Endothelial cell (in vitro differentiated cells): ENCODE data around the gene LIX1. TPM values are rescaled to one million over a fixed set of nuclear protein-coding genes. Genes with fewer than 3 reads are reported as not detected.
"Not testable (repeated sequence)": the region's sequence is repeated elsewhere in the genome, so short reads cannot be mapped to it uniquely, and the experiment has no call there.

Experiments used
- DNase-seq: peaks from one replicate; pipeline ENCODE4 v3.0.0; 2021; ENCODE audit warnings: low spot score
- H3K27ac Mint-ChIP-seq: one replicate; pipeline ENCODE4 v1.8.0; 2021; ENCODE audit warnings: mixed read lengths, inconsistent platforms; ENCODE audit not compliant: unreplicated experiment
- H3K27me3 Mint-ChIP-seq: one replicate; pipeline ENCODE4 v1.8.0; 2021; ENCODE audit warnings: mild to moderate bottlenecking, moderate library complexity, mixed read lengths, inconsistent platforms; ENCODE audit not compliant: unreplicated experiment
- H3K36me3 Mint-ChIP-seq: one replicate; pipeline ENCODE4 v1.8.0; 2021; ENCODE audit warnings: mild to moderate bottlenecking, low read depth, mixed read lengths, inconsistent platforms; ENCODE audit not compliant: unreplicated experiment
- H3K4me1 Mint-ChIP-seq: one replicate; pipeline ENCODE4 v1.8.0; 2021; ENCODE audit warnings: mild to moderate bottlenecking, mixed read lengths, inconsistent platforms; ENCODE audit not compliant: unreplicated experiment
- H3K4me3 Mint-ChIP-seq: one replicate; pipeline ENCODE4 v1.8.0; 2021; ENCODE audit warnings: mild to moderate bottlenecking, mixed read lengths, inconsistent platforms; ENCODE audit not compliant: unreplicated experiment
- H3K9me3 Mint-ChIP-seq: one replicate; pipeline ENCODE4 v1.8.0; 2021; ENCODE audit warnings: mixed read lengths, inconsistent platforms; ENCODE audit not compliant: unreplicated experiment
- CTCF ChIP-seq: fragments of 200-600 bp; sonication (generic); IDR thresholded peaks from one replicate; pipeline ENCODE4 v1.5.0; 2021; ENCODE audit warnings: antibody characterized with exemption; ENCODE audit not compliant: unreplicated experiment
- total RNA-seq: library from RNA; stranded (reverse); fragmentation: NEBNext Ultra II Directional; extraction: Animal tissue kit (Norgen Biotek cat#: 25700); gene quantifications from one replicate; pipeline ENCODE4 v1.2.1, GENCODE V29; 2021; ENCODE audit not compliant: unreplicated experiment

The LIX1 gene
- total RNA-seq, 1 donor from 2014 or later: 0.46 TPM

- no peak for TF ChIP-seq CTCF
- Mint-ChIP-seq H3K4me3 (no peak overlapping the region), H3K27me3 (no peaks in the 10 kb centered on the region), H3K9me3 (no peaks in the 10 kb centered on the region), H3K27ac (no peak overlapping the region), H3K4me1 (no peaks in the 10 kb centered on the region), H3K36me3 (no peaks in the 10 kb centered on the region)
- DNase-seq: no peak
These were observed 5.9 kb upstream of the LIX1 start for GRCh38 chr5:97148288-97148687.

- Mint-ChIP-seq H3K9me3 (no peaks in the 10 kb centered on the region), H3K4me1 (peaks cover 2% of the 10 kb centered on the region), H3K27me3 (no peaks in the 10 kb centered on the region), H3K36me3 (no peaks in the 10 kb centered on the region), H3K27ac (no peak overlapping the region), H3K4me3 (no peak overlapping the region)
- no peak for DNase-seq
- TF ChIP-seq CTCF: no peak
These were observed 1.3 kb upstream of the LIX1 start for GRCh38 chr5:97143704-97144103.

- H3K27ac Mint-ChIP-seq: no peak overlapping the region
- H3K27me3 Mint-ChIP-seq: no peaks in the 10 kb centered on the region
- no peaks in the 10 kb centered on the region for H3K36me3 Mint-ChIP-seq
- H3K9me3 Mint-ChIP-seq: no peaks in the 10 kb centered on the region
- DNase-seq: no peak
- H3K4me3 Mint-ChIP-seq: no peak overlapping the region
- H3K4me1 Mint-ChIP-seq: peaks cover 2% of the 10 kb centered on the region
- no peak for TF ChIP-seq CTCF
These were observed 872 bp downstream of the LIX1 start for GRCh38 chr5:97141539-97141938.

- Mint-ChIP-seq H3K4me1 (peaks cover 2% of the 10 kb centered on the region), H3K9me3 (no peaks in the 10 kb centered on the region), H3K4me3 (no peak overlapping the region), H3K27me3 (no peaks in the 10 kb centered on the region), H3K27ac (no peak overlapping the region), H3K36me3 (no peaks in the 10 kb centered on the region)
- no peak for TF ChIP-seq CTCF
- no peak for DNase-seq
These were observed 1.4 kb downstream of the LIX1 start for GRCh38 chr5:97141031-97141430.

- not testable (repeated sequence) for H3K4me3 Mint-ChIP-seq, H3K27ac Mint-ChIP-seq, H3K36me3 Mint-ChIP-seq, H3K9me3 Mint-ChIP-seq, H3K4me1 Mint-ChIP-seq, H3K27me3 Mint-ChIP-seq, DNase-seq
These were observed 2.2 kb downstream of the LIX1 start for GRCh38 chr5:97140250-97140649.

- no peaks in the 10 kb centered on the region for H3K4me1 Mint-ChIP-seq
- no peak for TF ChIP-seq CTCF
- no peak for DNase-seq
- no peaks in the 10 kb centered on the region for H3K9me3 Mint-ChIP-seq
- peaks cover 1% of the 10 kb centered on the region for H3K27me3 Mint-ChIP-seq
- H3K4me3 Mint-ChIP-seq: no peak overlapping the region
- no peaks in the 10 kb centered on the region for H3K36me3 Mint-ChIP-seq
- H3K27ac Mint-ChIP-seq: no peak overlapping the region
These were observed 5.9 kb downstream of the LIX1 start for GRCh38 chr5:97136475-97136874.
